ENCODE data around the gene E2F8.

The E2F8 gene

GRCh38 chr11:19220903-19221724, 19.6 kb downstream of the E2F8 start:
- H3K4me3 ChIP-seq (ENCODE audit: low read depth, low read length): no peak overlapping the region
- CTCF ChIA-PET: interaction anchor here (2.8 kb wide), 1 partner anchor 38 kb away, joined by 9 read pairs; no protein-coding TSS in a partner anchor
- no peak for TF ChIP-seq CTCF (IDR thresholded peaks at IDR 0.05; ENCODE audit: insufficient read depth, low read length, missing control alignments)
- POLR2A ChIA-PET: no interaction called here
- DNase-seq (ENCODE audit: low read depth, low spot score): no peak

GRCh38 chr11:19218786-19219460, 21.8 kb downstream of the E2F8 start:
- CTCF ChIA-PET: interaction anchor here (2.8 kb wide), 1 partner anchor 41 kb away, joined by 9 read pairs; no protein-coding TSS in a partner anchor
- no peak for DNase-seq (ENCODE audit: low read depth, low spot score)
- no peak overlapping the region for H3K4me3 ChIP-seq (ENCODE audit: low read depth, low read length)
- POLR2A ChIA-PET: no interaction called here
- no peak for TF ChIP-seq CTCF (IDR thresholded peaks at IDR 0.05; ENCODE audit: insufficient read depth, low read length, missing control alignments)

- POLR2A ChIA-PET: no interaction called here
- no peak overlapping the region for H3K4me3 ChIP-seq (ENCODE audit: low read depth, low read length)
- no peak for DNase-seq (ENCODE audit: low read depth, low spot score)
- CTCF ChIA-PET: no interaction called here
- no peak for TF ChIP-seq CTCF (IDR thresholded peaks at IDR 0.05; ENCODE audit: insufficient read depth, low read length, missing control alignments)
These were observed 22.5 kb downstream of the E2F8 start for GRCh38 chr11:19218216-19218615.

- no peak overlapping the region for H3K4me3 ChIP-seq (ENCODE audit: low read depth, low read length)
- ChIA-PET POLR2A (no interaction called here), CTCF (no interaction called here)
- no peak for TF ChIP-seq CTCF (IDR thresholded peaks at IDR 0.05; ENCODE audit: insufficient read depth, low read length, missing control alignments)
- no peak for DNase-seq (ENCODE audit: low read depth, low spot score)
These were observed 23.9 kb downstream of the E2F8 start for GRCh38 chr11:19216709-19217374.

- ChIA-PET POLR2A (no interaction called here), CTCF (no interaction called here)
- H3K4me3 ChIP-seq (ENCODE audit: low read depth, low read length): no peak overlapping the region
- TF ChIP-seq CTCF (IDR thresholded peaks at IDR 0.05; ENCODE audit: insufficient read depth, low read length, missing control alignments): no peak
- DNase-seq (ENCODE audit: low read depth, low spot score): no peak
These were observed 24.7 kb downstream of the E2F8 start for GRCh38 chr11:19216021-19216420.

All from AG04449 (cell line).